ENCODE measurements around the gene CCDC12.

CCDC12 gene

DNA sequence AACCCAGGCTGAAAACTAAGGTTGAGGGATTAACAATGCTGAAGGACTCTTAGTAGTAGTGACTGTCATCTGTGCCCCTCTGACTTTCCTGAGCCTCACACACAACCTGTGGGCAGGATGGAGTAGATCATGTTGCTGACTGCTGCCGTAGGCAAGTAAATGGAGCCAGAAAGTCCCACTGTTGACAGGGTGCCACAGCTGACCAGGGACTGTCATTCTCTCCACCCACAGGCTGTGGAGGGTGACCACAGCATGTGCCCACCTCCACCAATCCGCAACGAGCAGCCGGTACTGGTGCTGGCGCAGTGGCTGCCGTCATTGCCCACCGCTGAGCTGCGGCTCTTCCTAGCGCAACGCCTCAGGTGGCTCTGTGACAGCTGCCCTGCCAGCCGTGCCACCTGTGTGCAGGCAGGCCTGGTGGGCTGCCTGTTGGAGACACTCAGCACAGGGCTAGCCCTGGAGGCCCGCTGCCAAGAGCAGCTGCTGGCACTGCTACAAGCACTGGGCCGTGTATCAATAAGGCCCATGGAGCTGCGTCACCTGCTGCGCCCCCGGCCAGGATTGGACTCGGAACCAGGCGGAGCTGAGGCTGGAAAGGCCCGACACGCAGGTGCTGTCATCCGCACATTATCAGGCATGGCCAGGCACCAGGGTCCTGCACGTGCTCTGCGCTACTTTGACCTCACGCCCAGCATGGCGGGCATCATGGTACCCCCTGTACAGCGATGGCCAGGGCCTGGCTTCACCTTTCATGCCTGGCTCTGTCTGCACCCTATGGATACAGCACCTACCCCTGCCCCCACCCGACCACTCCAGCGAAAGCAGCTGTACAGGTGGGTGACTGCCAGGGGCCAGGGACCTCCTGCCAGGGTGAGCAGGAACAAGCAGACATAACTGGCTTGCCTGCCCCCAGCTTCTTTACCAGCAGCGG is 18.5 kb upstream of the CCDC12 start:
- Histone ChIP-seq H3K4me3 (no peak overlapping the region), H3K9ac (ENCODE audit: insufficient read length) (no peak overlapping the region), H3K27ac (no peak overlapping the region), H3K9me3 (ENCODE audit: low read depth, low read length) (no peaks in the 10 kb centered on the region), H3K36me3 (ENCODE audit: insufficient read depth, low read length) (no peaks in the 10 kb centered on the region)
- TF ChIP-seq FOXP2 (optimal IDR thresholded peaks at IDR 0.05; ENCODE audit: control extremely low read depth, extremely low read length, insufficient read depth) = no peak
- no peak for TF ChIP-seq EZH2 (IDR thresholded peaks at IDR 0.05)
- no peak for TF ChIP-seq POLR2AphosphoS5 (IDR thresholded peaks at IDR 0.05; ENCODE audit: borderline replicate concordance, low read depth, low read length)
- DNase-seq (ENCODE audit: low read depth, low spot score) = no peak

DNA sequence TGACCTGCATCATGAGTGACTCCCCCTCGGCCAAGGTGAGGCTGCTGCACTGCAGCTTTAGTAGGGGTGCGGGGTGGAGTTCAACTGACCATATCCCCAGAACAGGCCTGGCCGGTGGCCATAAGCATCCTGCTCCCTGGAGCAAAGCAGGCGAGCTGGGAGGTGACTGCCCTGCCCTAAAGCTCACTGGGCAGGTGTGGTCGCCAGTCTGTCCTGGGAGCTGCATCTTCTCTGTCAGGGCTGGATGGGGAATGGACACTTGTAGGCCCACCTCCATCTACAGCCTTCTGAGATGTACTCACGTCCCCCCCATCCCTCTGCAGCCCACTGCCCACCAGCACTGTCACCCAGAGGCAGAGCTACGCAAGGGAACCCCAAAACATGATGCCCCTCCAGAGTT is 17.4 kb upstream of the CCDC12 start:
- TF ChIP-seq EZH2 (IDR thresholded peaks at IDR 0.05) (no peak), POLR2AphosphoS5 (IDR thresholded peaks at IDR 0.05; ENCODE audit: borderline replicate concordance, low read depth, low read length) (no peak), FOXP2 (optimal IDR thresholded peaks at IDR 0.05; ENCODE audit: control extremely low read depth, extremely low read length, insufficient read depth) (no peak)
- Histone ChIP-seq H3K36me3 (ENCODE audit: insufficient read depth, low read length) (no peaks in the 10 kb centered on the region), H3K9ac (ENCODE audit: insufficient read length) (no peak overlapping the region), H3K4me3 (no peak overlapping the region), H3K27ac (no peak overlapping the region), H3K9me3 (ENCODE audit: low read depth, low read length) (no peaks in the 10 kb centered on the region)
- DNase-seq (ENCODE audit: low read depth, low spot score) = no peak

DNA sequence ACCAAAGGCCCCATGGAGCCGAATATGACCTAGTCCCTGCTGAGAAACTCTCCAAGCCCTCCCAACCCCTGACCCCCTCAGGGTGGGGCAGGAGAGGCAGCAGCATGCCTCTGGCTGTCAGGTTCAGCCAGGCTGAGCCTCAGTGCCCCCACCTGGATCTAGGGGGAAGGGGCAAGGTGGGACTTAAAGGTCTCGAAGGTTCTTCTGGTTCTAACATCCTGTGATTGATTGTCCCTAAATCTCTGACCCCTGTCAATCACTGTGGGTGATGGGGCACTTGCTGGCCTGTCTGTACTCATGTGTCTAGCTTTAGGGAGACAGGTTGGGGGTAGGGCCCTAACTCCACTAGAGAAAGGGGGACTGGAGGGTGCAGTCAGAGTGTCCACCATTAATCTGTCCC is 16.7 kb upstream of the CCDC12 start:
- Histone ChIP-seq H3K27ac (no peak overlapping the region), H3K9me3 (ENCODE audit: low read depth, low read length) (no peaks in the 10 kb centered on the region), H3K9ac (ENCODE audit: insufficient read length) (no peak overlapping the region), H3K4me3 (no peak overlapping the region), H3K36me3 (ENCODE audit: insufficient read depth, low read length) (no peaks in the 10 kb centered on the region)
- DNase-seq (ENCODE audit: low read depth, low spot score) = no peak
- no peak for TF ChIP-seq POLR2AphosphoS5 (IDR thresholded peaks at IDR 0.05; ENCODE audit: borderline replicate concordance, low read depth, low read length)
- TF ChIP-seq FOXP2 (optimal IDR thresholded peaks at IDR 0.05; ENCODE audit: control extremely low read depth, extremely low read length, insufficient read depth) = no peak
- TF ChIP-seq EZH2 (IDR thresholded peaks at IDR 0.05) = no peak

DNA sequence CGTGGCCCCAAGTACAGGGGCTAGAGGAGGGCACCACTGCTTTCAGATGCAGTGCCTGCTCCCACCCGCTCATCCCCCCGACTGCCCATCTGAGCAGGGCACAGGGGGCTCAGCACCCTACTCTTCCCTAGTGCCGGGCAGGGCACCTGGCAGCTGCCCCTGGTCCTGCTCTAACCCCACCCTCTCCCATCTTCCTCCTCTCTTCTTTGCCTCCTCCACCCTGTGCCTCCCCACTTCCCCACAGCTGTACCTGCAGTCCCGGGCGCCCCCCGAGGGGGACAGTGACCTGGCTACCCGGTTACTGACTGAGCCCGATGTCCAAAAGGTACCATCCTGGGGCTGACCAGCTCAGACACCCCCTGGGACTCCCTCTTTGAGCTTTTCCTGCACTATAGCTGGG is 15.7 kb upstream of the CCDC12 start:
- no peak for DNase-seq (ENCODE audit: low read depth, low spot score)
- no peak for TF ChIP-seq POLR2AphosphoS5 (IDR thresholded peaks at IDR 0.05; ENCODE audit: borderline replicate concordance, low read depth, low read length)
- TF ChIP-seq EZH2 (IDR thresholded peaks at IDR 0.05) = no peak
- no peak for TF ChIP-seq FOXP2 (optimal IDR thresholded peaks at IDR 0.05; ENCODE audit: control extremely low read depth, extremely low read length, insufficient read depth)
- Histone ChIP-seq H3K4me3 (no peak overlapping the region), H3K9me3 (ENCODE audit: low read depth, low read length) (no peaks in the 10 kb centered on the region), H3K9ac (ENCODE audit: insufficient read length) (no peak overlapping the region), H3K36me3 (ENCODE audit: insufficient read depth, low read length) (no peaks in the 10 kb centered on the region), H3K27ac (no peak overlapping the region)

DNA sequence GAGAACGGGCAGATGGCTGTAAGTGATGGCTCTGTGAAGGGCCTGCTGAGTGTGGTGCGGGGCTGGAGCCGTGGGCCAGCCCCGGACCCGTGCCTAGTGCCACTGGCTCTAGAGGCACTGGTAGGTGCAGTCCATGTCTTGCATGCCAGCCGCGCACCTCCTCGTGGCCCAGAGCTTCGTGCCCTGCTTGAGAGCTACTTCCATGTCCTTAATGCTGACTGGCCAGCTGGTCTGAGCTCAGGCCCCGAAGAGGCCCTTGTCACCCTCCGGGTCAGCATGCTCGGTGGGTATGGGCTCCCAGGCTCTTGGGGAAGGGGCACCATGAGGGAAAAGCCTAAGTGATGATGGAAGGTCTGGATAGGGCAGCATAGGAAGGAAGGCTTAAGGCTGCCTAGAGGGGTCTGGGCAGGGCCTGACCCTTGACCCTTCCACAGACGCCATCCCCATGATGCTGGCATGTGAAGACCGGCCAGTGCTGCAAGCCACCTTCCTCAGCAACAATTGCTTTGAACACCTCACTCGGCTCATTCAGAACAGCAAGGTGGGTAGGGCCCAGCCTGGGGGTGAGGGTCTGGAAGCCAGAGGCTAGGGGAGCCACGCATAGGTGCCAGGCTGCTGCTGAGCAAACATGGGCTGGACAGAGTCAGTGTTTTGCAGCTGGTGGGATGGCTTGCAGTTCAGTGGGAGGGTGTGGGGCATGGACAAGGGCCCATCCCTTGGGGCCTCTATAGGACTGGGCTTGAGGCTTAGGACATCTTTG is 15.0 kb upstream of the CCDC12 start:
- no peaks in the 10 kb centered on the region for H3K9me3 ChIP-seq (ENCODE audit: low read depth, low read length)
- DNase-seq (ENCODE audit: low read depth, low spot score) = no peak
- TF ChIP-seq FOXP2 (optimal IDR thresholded peaks at IDR 0.05; ENCODE audit: control extremely low read depth, extremely low read length, insufficient read depth) = no peak
- no peak for TF ChIP-seq POLR2AphosphoS5 (IDR thresholded peaks at IDR 0.05; ENCODE audit: borderline replicate concordance, low read depth, low read length)
- no peak for TF ChIP-seq EZH2 (IDR thresholded peaks at IDR 0.05)
- no peak overlapping the region for H3K9ac ChIP-seq (ENCODE audit: insufficient read length)
- no peak overlapping the region for H3K27ac ChIP-seq
- H3K4me3 ChIP-seq = no peak overlapping the region
- H3K36me3 ChIP-seq (ENCODE audit: insufficient read depth, low read length) = no peaks in the 10 kb centered on the region

DNA sequence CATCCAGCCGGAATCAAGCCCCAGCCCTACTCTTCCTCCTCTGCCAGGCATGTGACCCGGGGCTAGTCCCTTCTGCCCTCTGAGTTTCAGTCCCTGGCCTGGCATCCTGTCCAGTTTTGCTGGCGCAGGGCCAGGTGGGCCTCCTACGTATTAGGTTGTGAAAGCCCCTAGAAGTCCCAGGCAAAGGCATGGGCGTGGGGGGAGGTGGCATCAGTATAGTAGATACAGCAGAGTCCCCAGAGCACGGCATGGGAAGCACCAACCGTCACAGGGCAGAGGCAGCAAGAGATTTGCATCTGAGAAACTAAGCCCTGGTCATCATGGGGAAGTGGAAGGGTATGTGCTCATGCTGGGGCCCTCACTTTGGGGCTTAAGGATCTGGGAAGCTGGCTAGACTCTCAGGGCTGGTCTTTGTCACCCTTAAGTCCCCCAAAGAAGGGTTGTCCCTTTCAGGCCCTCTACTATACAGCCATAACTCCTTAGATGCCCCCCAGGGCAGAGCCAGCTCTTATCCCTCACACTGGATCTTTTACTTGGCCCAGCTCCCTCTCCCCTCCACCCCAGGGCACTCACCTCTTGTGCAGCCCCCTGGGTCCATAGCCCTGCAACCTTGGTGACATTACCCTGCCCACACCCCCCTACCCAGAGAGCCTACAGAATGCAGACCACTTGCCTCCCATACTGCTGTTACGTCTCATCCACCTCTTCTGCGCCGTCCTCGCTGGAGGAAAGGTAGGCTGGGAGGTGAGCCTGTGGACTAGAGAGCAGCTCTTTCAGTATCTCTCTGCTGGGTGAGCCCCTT is 14.2 kb upstream of the CCDC12 start:
- Histone ChIP-seq H3K4me3 (no peak overlapping the region), H3K27ac (no peak overlapping the region), H3K36me3 (ENCODE audit: insufficient read depth, low read length) (no peaks in the 10 kb centered on the region), H3K9ac (ENCODE audit: insufficient read length) (no peak overlapping the region), H3K9me3 (ENCODE audit: low read depth, low read length) (no peaks in the 10 kb centered on the region)
- no peak for DNase-seq (ENCODE audit: low read depth, low spot score)
- no peak for TF ChIP-seq POLR2AphosphoS5 (IDR thresholded peaks at IDR 0.05; ENCODE audit: borderline replicate concordance, low read depth, low read length)
- TF ChIP-seq FOXP2 (optimal IDR thresholded peaks at IDR 0.05; ENCODE audit: control extremely low read depth, extremely low read length, insufficient read depth) = no peak
- TF ChIP-seq EZH2 (IDR thresholded peaks at IDR 0.05) = no peak

DNA sequence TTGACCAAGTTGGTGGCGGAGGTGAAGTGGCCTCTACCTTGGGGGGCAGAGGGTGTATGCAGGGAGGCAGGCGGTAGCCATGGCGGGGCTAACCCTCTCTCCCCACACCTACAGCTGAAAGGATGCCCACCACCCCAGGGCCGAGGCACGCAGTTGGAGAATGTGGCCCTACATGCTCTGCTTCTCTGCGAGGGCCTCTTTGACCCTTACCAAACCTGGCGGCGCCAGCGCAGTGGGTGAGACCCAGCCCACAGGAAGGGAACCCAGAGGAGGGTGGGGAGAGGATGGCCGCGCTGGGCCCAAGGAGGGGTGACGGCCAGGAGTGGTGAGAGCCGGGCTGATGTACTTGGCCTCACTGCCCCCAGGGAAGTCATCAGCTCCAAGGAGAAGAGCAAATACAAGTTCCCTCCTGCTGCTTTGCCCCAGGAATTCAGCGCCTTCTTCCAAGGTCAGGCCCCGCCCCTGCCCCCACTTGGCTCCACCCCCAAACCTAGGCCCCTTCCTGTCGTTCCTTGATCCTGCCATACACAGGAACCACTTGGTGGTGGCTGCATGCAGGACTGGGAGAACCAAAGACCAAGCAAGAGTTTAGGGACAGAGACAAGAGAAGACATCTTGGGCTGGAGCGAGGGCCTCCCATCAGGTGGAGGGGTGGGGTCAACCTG is 12.7 kb upstream of the CCDC12 start:
- no peak for DNase-seq (ENCODE audit: low read depth, low spot score)
- no peak overlapping the region for H3K9ac ChIP-seq (ENCODE audit: insufficient read length)
- H3K4me3 ChIP-seq = no peak overlapping the region
- H3K27ac ChIP-seq = no peak overlapping the region
- TF ChIP-seq FOXP2 (optimal IDR thresholded peaks at IDR 0.05; ENCODE audit: control extremely low read depth, extremely low read length, insufficient read depth) (no peak), POLR2AphosphoS5 (IDR thresholded peaks at IDR 0.05; ENCODE audit: borderline replicate concordance, low read depth, low read length) (no peak), EZH2 (IDR thresholded peaks at IDR 0.05) (no peak)
- no peaks in the 10 kb centered on the region for H3K36me3 ChIP-seq (ENCODE audit: insufficient read depth, low read length)
- no peaks in the 10 kb centered on the region for H3K9me3 ChIP-seq (ENCODE audit: low read depth, low read length)

All from SK-N-MC (cell line).